Stimulated activated effector memory CD8-positive, alpha-beta T cell treated with anti-CD3 and anti-CD28 coated beads, Interleukin-12 subunit alpha, Interleukin-12 subunit beta, amount 100 ng/mL, for 72 hours (primary cell): ENCODE data around the gene NINJ1.
A peak's percentile ranks its signal among the peaks of the same experiment; 100 is the strongest.

Experiments used
- ATAC-seq: fragments of 150-1000 bp; cut with Tn5 transposase; 2 replicates; pipeline ENCODE4 v1.10.0; 2021
- DNase-seq, 2 donors: peaks; one replicate each; pipeline ENCODE4 v3.0.0; 2021 to 2022; ENCODE audit warnings: low spot score in 2 of 2
- H3K27ac Mint-ChIP-seq: one replicate; pipeline ENCODE4 v1.8.0; 2022; ENCODE audit warnings: mild to moderate bottlenecking, mixed read lengths
- H3K36me3 Mint-ChIP-seq: one replicate; pipeline ENCODE4 v1.8.0; 2022; ENCODE audit warnings: mild to moderate bottlenecking, mixed read lengths
- H3K4me1 Mint-ChIP-seq: one replicate; pipeline ENCODE4 v1.8.0; 2022; ENCODE audit warnings: mixed read lengths
- H3K4me3 Mint-ChIP-seq: one replicate; pipeline ENCODE4 v1.8.0; 2022; ENCODE audit warnings: mild to moderate bottlenecking, mixed read lengths
- H3K9me3 Mint-ChIP-seq: one replicate; pipeline ENCODE4 v1.8.0; 2022; ENCODE audit warnings: mixed read lengths

Gene NINJ1

DNA sequence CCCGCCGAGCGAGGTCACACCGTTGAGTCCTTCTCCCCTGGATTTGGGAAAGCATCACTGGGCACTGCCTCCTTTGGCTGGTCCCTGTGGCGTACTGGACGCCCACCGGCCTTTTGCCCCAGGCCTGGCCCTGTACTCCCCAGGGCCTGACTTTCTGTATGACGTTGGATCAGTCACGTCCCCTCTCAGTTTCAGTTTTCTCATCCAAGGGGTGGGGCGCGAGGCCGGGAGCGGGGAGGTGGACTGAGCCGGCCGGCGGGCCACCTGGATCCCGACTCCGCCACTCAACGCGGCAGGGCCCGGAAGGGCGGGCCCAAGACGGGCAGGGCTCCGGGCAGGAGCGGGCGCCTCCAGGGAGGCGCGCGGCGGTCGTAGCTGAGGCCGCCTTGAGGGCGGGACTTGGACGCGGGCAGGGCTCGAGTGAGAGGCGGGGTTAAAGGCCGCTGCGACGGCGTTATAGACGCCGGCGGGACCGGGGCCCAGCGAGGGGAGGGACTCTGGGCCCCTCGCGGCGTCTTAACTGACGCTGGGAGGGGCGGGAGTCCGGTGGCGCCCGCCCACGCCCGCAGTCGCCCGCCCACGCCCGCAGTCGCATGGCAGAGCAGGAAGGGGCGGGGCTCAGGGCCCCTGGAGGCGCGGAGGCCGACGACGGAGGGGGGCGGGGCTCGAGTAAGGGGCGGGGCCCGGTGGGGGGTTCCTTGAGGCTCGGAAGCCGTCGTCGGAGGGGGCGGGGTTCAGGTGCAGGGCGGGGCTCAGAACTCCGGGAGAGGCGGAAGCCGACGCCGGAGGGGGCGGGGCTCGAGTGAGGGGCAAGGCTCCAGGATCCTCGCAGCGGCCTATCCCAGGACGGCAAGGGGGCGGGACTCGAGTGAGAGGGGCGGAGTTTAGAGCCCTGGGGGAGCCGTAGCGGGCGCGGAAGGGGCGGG lies 38.6 kb downstream of the NINJ1 start:
- Mint-ChIP-seq H3K4me3 (peak overlapping the region; percentile 93), H3K27ac (peak overlapping the region; percentile 92), H3K4me1 (peaks cover 71% of the 10 kb centered on the region), H3K36me3 (peaks cover 12% of the 10 kb centered on the region), H3K9me3 (peaks cover 4% of the 10 kb centered on the region)
- ATAC-seq, result peak; percentile 81
- peak; percentile 63 to 100 for DNase-seq

DNA sequence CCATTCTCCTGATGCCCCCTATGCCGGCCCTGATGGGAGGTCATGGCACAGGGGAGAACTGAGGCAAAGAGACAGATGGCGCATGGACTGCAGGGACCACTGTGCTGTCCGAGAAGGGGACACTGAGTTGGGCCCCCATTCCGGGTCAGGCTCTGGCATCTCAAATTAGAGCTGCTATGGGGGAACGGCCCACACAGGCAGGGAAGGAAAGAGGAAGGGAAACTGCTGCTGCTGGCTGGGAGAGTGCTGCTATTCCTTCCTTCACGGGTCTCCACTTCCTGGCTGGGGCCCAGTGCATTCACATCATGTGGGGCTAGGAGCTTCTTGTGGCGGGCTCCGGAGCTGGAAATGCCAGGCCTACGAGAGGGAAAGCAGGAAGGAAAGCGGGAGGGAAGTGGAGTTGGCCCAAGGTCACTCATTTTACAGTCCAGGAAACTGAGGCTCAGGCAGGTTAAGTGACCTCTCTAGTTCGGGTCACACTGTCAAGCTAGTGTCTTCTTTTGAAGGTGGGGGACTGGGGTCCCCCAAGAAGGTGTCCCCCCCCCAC lies 39.3 kb downstream of the NINJ1 start:
- ATAC-seq (no peak), DNase-seq (no peak)
- H3K9me3 Mint-ChIP-seq, result peaks cover 4% of the 10 kb centered on the region

DNA sequence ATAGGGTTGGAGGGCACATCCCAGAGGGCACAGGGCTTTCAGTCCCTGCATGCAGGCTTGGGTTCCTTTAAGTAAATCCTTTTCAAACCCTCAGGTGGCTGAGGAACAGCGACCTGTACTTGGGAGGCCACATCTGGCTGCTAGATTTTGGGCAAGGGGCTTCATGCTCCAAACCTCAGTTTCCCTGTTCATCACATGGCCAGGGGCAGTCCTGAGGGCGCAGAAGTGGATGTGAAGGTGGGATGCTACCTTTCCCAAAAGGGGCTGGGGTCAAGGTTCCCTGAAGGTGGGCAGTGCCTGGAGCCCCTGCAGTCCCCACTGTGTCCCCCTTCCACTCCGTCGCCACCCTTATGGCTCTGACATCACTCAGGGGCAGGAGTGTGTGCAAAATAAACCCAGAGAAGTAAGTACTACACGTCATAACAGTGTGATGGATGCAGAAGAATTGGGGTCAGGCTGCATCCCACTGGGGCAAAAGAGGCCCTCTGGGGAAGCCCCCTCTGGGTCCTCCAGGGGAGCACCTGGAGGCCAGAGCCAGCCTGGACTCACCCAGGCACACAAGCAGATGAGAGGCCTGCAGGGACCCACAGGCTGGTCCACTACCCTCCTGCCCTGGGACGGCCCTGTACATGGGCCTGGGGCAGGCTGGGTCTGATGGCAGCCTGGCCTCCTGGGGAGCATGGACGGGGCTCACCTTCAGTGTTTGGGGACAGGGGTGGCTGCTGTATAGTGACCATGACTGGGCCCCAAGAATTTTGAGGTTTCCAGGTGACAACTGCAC lies 40.0 kb downstream of the NINJ1 start:
- H3K4me3 Mint-ChIP-seq, result peak overlapping the region; percentile 93
- H3K4me1 Mint-ChIP-seq, result peaks cover 73% of the 10 kb centered on the region
- ATAC-seq (no peak), DNase-seq (no peak)
- H3K27ac Mint-ChIP-seq, result peak overlapping the region; percentile 92
- H3K36me3 Mint-ChIP-seq, result peaks cover 12% of the 10 kb centered on the region
- peaks cover 4% of the 10 kb centered on the region for H3K9me3 Mint-ChIP-seq

More for the DNA sequence above, 39.3 kb downstream of the NINJ1 start:
- Mint-ChIP-seq H3K27ac (peak overlapping the region; percentile 92), H3K36me3 (peaks cover 12% of the 10 kb centered on the region), H3K4me3 (peak overlapping the region; percentile 93), H3K4me1 (peaks cover 75% of the 10 kb centered on the region)

DNA sequence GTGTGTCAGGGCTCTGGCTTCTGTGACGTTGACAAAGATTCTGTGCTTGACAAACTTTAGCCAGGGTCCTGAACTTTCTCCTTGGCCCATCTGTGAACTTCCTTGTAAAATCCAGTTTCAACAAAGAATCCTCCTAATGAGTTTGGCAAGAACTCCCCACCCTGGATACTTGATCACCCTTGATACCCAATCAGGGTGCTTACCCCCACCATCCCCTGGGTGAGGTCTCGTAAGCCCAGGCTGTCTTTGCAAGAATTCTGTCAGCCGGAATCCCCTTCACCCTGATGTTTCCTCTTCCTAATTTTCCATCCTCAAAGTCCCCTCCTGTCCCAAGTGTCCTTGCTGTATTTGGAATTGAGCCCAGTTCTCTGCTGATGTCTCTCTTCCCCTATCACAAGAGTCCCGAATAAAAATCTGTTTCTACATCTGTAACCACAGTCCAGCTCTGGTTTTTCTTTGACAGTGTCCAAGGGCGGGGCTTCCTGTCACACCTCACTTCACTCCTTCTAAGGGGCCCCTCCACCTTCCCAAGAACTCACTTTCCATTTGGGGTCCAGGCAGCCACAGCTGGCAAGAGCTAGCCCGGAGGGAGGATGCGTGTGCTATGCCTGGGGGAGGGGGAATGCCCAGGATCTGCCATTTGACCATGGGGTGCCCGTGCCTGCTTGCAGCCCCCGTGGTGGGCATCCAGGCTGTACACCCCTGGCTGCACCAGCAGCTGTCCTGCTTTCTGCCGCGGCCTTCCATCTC lies 40.7 kb downstream of the NINJ1 start:
- no peak for ATAC-seq
- DNase-seq, result no peak
- peak overlapping the region; percentile 92 for H3K27ac Mint-ChIP-seq

DNA sequence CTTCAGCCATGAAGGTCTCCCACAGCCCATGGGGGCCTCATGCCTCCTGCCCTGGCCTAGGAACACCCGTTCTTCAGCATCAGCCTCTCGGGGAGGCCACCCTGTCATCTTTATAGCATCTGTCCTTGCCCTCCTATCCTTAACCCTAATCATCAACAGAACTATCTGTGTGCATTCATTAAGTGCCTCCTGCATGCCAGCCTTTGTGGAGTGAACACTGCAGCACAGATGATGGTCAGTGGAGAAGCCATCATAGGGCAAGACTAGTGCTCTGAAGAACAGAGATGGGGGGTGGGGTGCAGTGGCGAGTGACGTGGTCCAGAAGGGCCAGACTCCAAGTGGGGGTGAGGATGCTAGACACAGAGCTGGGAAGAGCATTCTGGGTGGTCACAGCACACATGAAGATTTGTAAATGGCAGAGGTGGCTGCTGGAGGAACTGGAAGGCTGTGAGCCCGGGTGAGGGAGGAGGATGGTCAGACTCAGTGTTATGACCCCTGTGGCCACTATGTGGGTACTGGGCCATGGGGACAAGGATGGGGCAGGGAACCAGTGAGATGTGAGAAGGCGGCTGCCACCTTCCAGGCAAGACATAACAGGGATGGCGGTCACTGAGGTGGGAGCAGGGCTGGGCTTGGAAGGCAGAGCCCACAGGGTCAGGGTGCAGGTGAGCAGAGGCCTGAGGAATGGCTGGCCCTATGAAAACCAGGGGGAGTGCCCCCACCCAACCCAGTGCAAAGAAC lies 41.6 kb downstream of the NINJ1 start:
- ATAC-seq (no peak), DNase-seq (no peak)
- Mint-ChIP-seq H3K4me3 (peak overlapping the region; percentile 43), H3K9me3 (peaks cover 4% of the 10 kb centered on the region), H3K4me1 (peaks cover 74% of the 10 kb centered on the region), H3K36me3 (peaks cover 12% of the 10 kb centered on the region), H3K27ac (peak overlapping the region; percentile 86)

More for the DNA sequence above, 40.7 kb downstream of the NINJ1 start:
- Mint-ChIP-seq H3K4me1 (peaks cover 77% of the 10 kb centered on the region), H3K36me3 (peaks cover 12% of the 10 kb centered on the region), H3K9me3 (peaks cover 4% of the 10 kb centered on the region), H3K4me3 (peak overlapping the region; percentile 93)

DNA sequence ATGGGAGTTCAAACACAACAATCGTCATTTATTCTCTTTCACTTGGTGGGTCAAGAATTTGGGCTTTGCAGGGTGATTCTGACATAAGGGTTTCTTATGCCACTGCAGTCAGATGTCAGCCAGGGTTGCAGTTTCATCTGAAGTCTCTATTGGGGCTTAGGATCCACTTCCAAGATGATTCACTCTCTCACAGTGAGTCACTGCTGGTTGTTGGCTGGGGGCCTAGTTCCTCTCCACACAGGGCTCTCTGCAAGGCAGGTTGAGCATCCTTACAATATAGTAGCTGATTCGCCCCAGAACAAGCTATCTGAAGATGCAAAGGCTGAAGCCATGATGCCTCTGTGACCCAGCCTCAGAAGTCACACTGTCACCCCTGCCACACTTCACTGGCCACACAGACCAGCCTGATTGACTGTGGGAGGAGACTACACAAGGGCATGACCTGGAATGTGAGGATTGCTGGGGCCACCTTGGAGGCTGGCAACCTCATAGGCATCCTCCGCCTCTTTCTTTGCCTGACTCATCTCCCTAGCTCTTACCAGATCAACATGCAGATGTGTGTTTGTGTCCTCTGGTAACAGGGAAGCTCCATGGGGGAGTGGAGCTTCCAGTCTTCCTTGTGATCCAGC lies 42.5 kb downstream of the NINJ1 start:
- Mint-ChIP-seq H3K4me1 (peaks cover 71% of the 10 kb centered on the region), H3K4me3 (peak overlapping the region; percentile 43), H3K27ac (peak overlapping the region; percentile 86), H3K36me3 (peaks cover 14% of the 10 kb centered on the region), H3K9me3 (peaks cover 4% of the 10 kb centered on the region)
- DNase-seq, result peak in 1 of 2 donors; percentile 76
- peak; percentile 64 for ATAC-seq

DNA sequence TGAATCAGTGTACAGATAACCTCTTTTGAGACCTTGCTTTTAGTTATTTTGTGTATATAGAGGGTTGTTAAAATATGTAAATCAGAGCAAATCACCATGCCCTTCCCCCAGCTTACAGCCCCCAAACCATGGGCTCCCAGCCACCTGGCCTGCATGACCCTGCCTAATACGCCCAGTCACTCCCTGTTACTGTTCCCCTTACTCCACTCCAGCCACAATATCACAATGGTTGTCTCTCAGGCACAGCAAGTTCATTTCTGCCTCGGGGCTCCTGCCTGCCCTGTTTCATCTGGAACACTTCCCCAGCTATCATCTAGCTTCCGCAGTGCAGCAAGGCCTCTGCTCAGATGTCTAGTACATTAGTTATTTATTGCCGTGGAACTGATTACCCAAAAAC lies 43.0 kb downstream of the NINJ1 start:
- Mint-ChIP-seq H3K4me3 (peak overlapping the region; percentile 43), H3K27ac (peak overlapping the region; percentile 86), H3K9me3 (peaks cover 4% of the 10 kb centered on the region), H3K4me1 (peaks cover 73% of the 10 kb centered on the region), H3K36me3 (peaks cover 16% of the 10 kb centered on the region)
- ATAC-seq, result no peak
- DNase-seq, result no peak

DNA sequence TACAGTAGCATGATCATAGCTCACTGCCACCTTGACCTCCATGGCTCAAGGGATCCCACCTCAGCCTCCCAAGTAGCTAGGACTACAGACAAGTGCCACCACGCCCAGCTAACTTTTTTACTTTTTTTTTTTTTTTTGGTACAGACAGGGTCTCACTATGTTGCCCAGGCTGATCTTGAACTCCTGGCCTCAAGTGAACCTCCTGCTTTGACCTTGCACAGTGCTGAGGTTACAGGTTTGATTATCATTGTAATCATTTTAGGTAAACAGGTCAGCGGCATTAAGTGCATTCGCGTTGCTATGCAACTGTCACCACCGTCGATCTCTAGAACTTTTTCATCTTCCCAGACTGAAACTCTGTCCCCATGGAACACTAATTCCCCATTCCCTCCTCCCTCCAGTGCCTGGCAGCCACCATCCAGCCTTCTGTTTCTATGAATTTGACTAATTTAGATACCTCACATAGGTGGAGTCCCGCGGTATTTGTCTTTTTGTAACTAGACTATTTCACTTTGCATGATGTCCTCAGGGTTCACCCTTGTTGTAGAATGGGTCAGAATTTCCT lies 43.9 kb downstream of the NINJ1 start:
- Mint-ChIP-seq H3K4me1 (peaks cover 73% of the 10 kb centered on the region), H3K27ac (no peak overlapping the region), H3K36me3 (peaks cover 25% of the 10 kb centered on the region), H3K9me3 (peaks cover 4% of the 10 kb centered on the region), H3K4me3 (no peak overlapping the region)
- ATAC-seq (no peak), DNase-seq (no peak)

DNA sequence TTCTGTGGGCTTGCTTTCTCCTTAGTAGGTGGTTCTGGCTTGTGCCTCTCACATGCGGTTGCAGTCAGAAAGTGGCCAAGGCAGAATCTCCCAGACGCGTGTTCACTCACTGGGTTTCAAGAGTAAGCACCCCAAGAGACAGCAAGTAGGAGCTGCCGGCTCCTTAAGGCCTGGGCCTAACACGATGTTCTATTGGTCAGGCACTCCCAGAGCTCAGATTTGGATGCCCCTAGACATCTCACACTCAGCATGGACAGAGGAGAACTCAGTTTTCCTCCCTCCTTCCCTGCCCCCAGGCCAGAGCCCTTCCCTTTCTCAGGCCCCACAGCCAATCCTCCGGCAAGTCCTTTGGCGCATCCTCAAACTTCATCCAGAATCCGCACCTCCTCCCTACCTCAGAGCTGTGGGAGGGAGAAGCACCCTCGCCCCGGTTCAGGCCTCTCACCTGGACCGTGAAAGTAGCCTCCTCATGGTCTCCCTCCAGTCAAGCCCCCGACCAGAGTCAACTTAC lies 44.5 kb downstream of the NINJ1 start:
- DNase-seq, result no peak
- no peak for ATAC-seq
- Mint-ChIP-seq H3K27ac (no peak overlapping the region), H3K36me3 (peaks cover 22% of the 10 kb centered on the region), H3K4me3 (no peak overlapping the region), H3K9me3 (peaks cover 4% of the 10 kb centered on the region), H3K4me1 (peaks cover 68% of the 10 kb centered on the region)

DNA sequence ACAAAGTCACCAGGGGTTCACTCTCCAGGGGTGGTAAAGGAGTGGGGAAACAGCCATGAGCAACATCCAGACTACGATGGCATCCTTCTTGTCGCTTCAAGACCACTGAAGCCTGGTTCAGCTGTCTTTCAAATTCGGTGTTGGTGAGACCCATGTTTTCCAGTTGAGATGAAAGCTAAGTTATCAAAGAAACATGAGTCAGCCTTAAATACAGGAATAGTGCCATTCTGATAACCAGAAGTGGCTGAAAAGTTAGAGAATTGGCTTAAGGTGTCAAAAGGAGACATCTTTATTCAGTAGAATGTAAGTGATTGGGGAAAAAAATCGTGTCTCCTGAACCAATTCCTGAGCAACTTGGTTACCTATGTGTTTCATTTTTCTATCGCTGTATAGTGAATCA lies 45.0 kb downstream of the NINJ1 start:
- no peak overlapping the region for H3K27ac Mint-ChIP-seq
- DNase-seq (no peak), ATAC-seq (no peak)
- H3K36me3 Mint-ChIP-seq, result peaks cover 20% of the 10 kb centered on the region
- no peak overlapping the region for H3K4me3 Mint-ChIP-seq
- peaks cover 64% of the 10 kb centered on the region for H3K4me1 Mint-ChIP-seq
- H3K9me3 Mint-ChIP-seq, result peaks cover 4% of the 10 kb centered on the region

DNA sequence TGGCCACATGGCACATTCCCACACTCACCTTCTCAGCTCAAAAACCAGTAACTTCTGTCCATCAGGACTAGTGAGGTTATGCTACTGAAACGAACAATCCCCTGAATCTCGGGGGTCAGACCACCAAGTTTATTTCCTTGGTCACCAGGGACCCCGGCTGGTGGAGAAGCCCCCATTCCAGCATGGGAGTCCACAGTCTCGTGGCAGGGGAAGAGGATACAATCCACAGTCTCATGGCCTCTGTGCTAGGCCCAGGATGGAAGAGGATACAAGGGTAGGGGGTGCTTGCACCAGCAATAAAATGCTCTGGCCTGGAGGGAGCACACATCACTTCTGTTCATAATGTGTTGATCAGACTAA lies 45.4 kb downstream of the NINJ1 start:
- Mint-ChIP-seq H3K9me3 (peaks cover 4% of the 10 kb centered on the region), H3K4me1 (peaks cover 64% of the 10 kb centered on the region), H3K36me3 (peaks cover 19% of the 10 kb centered on the region), H3K4me3 (no peak overlapping the region), H3K27ac (no peak overlapping the region)
- DNase-seq (no peak), ATAC-seq (no peak)

DNA sequence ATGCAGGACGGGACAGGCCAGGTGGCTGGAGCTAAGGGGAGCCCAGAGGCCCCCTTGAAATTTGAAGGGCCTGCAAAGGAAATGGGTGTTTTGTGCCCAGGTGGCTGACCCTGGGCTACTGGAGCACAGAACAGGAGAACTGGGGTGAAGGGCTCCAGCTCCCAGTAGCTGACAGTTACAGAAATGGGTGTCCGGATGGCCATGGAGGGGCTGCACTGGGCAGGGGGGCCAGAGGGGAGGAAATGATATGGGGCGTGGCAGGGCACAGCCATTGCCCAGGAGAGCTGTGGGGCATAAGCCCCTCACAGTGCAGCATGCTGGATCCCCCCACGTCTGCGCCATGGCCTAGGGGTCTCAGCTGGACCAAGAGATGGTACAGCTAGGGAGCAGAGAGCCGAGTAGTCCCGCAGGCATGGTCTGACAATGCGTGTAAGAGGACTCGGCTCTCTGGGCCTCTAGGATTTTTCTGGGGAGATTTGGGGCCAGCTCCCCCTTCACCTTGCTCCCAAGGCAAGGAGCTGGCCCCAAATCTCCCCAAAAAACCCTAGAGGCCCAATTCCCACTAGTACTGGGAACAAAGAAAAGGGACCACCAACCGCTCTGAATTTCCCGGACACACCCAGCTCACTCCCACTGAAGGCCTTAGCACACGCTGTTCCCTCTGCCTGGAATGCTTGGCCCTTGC lies 45.9 kb downstream of the NINJ1 start:
- peaks cover 63% of the 10 kb centered on the region for H3K4me1 Mint-ChIP-seq
- peaks cover 14% of the 10 kb centered on the region for H3K36me3 Mint-ChIP-seq
- H3K27ac Mint-ChIP-seq, result no peak overlapping the region
- H3K4me3 Mint-ChIP-seq, result no peak overlapping the region
- peaks cover 4% of the 10 kb centered on the region for H3K9me3 Mint-ChIP-seq
- DNase-seq (no peak), ATAC-seq (no peak)
